IMR-90 (cell line): ENCODE measurements around the gene EEF2K. TPM values are rescaled to one million over a fixed set of nuclear protein-coding genes. Genes with fewer than 3 reads are reported as not detected.

Experiments used
- ATAC-seq: fragments of 200-7000 bp; cut with Tn5 transposase; 2 replicates; pipeline ENCODE4 v1.9.1; 2020; ENCODE audit warnings: low read depth, mild to moderate bottlenecking, moderate library complexity
- BruUV-seq: library from RNA; stranded (reverse); fragments of 400-500 nt; replicated peaks from 2 replicates; lab custom pipeline; 2021; lab: Mats Ljungman, UMichigan
- CTCF ChIA-PET: fragments of 300-600 bp; formaldehyde crosslinking; extraction: SDS; loops from one replicate; lab custom pipeline; 2021; ENCODE audit warnings: antibody characterized with exemption; lab: Yijun Ruan, JAX
- POLR2A ChIA-PET: fragments of 300-600 bp; sonication (Branson Sonifier 250); formaldehyde crosslinking; loops from one replicate; lab custom pipeline; 2022; ENCODE audit warnings: antibody characterized with exemption; ENCODE audit not compliant: unreplicated experiment; lab: Charles Lee
- DNase-seq: peaks from one replicate; pipeline ENCODE4 v3.0.0; 2013
- H2AFZ ChIP-seq: replicated peaks from 2 replicates; pipeline ENCODE3; 2013; ENCODE audit warnings: low read length, mild to moderate bottlenecking; ENCODE audit not compliant: poor library complexity
- H2AK5ac ChIP-seq: 2 replicates; pipeline ENCODE4 v1.6.1; 2013; ENCODE audit warnings: low read depth, low read length, inconsistent platforms
- H2AK9ac ChIP-seq: replicated peaks from 2 replicates; pipeline ENCODE3; 2013; ENCODE audit warnings: mild to moderate bottlenecking, low read depth, low read length, moderate library complexity; ENCODE audit not compliant: poor library complexity
- H2BK120ac ChIP-seq: 2 replicates; pipeline ENCODE4 v1.6.1; 2013; ENCODE audit warnings: low read depth, low read length, inconsistent platforms
- H2BK15ac ChIP-seq: 3 replicates; pipeline ENCODE4 v1.6.1; 2013; ENCODE audit warnings: low read depth, low read length, inconsistent platforms
- H2BK20ac ChIP-seq: 2 replicates; pipeline ENCODE4 v1.6.1; 2013; ENCODE audit warnings: low read depth, mild to moderate bottlenecking, inconsistent platforms, low read length, moderate library complexity
- H2BK5ac ChIP-seq: 2 replicates; pipeline ENCODE4 v1.6.1; 2013; ENCODE audit warnings: mild to moderate bottlenecking, low read depth, low read length, inconsistent platforms; ENCODE audit not compliant: poor library complexity, severe bottlenecking
- H3K14ac ChIP-seq: replicated peaks from 2 replicates; pipeline ENCODE4 v1.6.1; 2013; ENCODE audit warnings: low read depth, low read length, inconsistent platforms
- H3K18ac ChIP-seq: 2 replicates; pipeline ENCODE4 v1.6.1; 2013; ENCODE audit warnings: low read depth, low read length, control low read depth
- H3K23ac ChIP-seq: 2 replicates; pipeline ENCODE4 v1.6.1; 2013; ENCODE audit warnings: low read depth, low read length, inconsistent platforms
- H3K27ac ChIP-seq: 2 replicates; pipeline ENCODE4 v1.5.1; 2013; ENCODE audit warnings: mild to moderate bottlenecking, control low read depth, low read length; ENCODE audit not compliant: insufficient read depth
- H3K27me3 ChIP-seq: 2 replicates; pipeline ENCODE4 v1.6.1; 2013; ENCODE audit warnings: low read length; ENCODE audit not compliant: control insufficient read depth, insufficient read depth
- H3K36me3 ChIP-seq: 2 replicates; pipeline ENCODE4 v1.6.1; 2013; ENCODE audit warnings: low read length, mixed read lengths; ENCODE audit not compliant: control insufficient read depth, insufficient read depth
- H3K4ac ChIP-seq: 2 replicates; pipeline ENCODE4 v1.6.1; 2013; ENCODE audit warnings: low read depth, low read length, inconsistent platforms
- H3K4me1 ChIP-seq: 2 replicates; pipeline ENCODE4 v1.6.1; 2013; ENCODE audit warnings: low read length, mixed read lengths; ENCODE audit not compliant: control insufficient read depth, insufficient read depth
- H3K4me2 ChIP-seq: 2 replicates; pipeline ENCODE4 v1.6.1; 2013; ENCODE audit warnings: low read depth, mild to moderate bottlenecking, control low read depth, low read length, moderate library complexity
- H3K4me3 ChIP-seq: 2 replicates; pipeline ENCODE4 v1.5.1; 2013; ENCODE audit warnings: low read depth, mild to moderate bottlenecking, control low read depth, low read length, moderate library complexity; ENCODE audit not compliant: insufficient read depth
- H3K56ac ChIP-seq: 2 replicates; pipeline ENCODE4 v1.6.1; 2013; ENCODE audit warnings: low read length, inconsistent platforms; ENCODE audit not compliant: insufficient read depth; ENCODE audit errors: extremely low read depth
- H3K79me1 ChIP-seq, 2 experiments: 2 replicates each; pipeline ENCODE4 v1.6.1; 2013; ENCODE audit warnings: low read length in 2 of 2, inconsistent platforms in 1 of 2, low read depth in 1 of 2
- H3K9ac ChIP-seq: 2 replicates; pipeline ENCODE4 v1.6.1; 2013; ENCODE audit warnings: low read depth, low read length, control low read depth
- H3K9me1 ChIP-seq: 2 replicates; pipeline ENCODE4 v1.6.1; 2013; ENCODE audit warnings: low read length, inconsistent platforms; ENCODE audit not compliant: insufficient read depth
- H3K9me3 ChIP-seq: 2 replicates; pipeline ENCODE4 v1.6.1; 2013; ENCODE audit warnings: low read length; ENCODE audit not compliant: control insufficient read depth, insufficient read depth
- H4K20me1 ChIP-seq: 2 replicates; pipeline ENCODE4 v1.6.1; 2013; ENCODE audit warnings: low read length, inconsistent platforms; ENCODE audit not compliant: insufficient read depth
- H4K5ac ChIP-seq: 2 replicates; pipeline ENCODE4 v1.6.1; 2013; ENCODE audit warnings: mild to moderate bottlenecking, low read depth, low read length, control low read depth
- H4K8ac ChIP-seq, 2 experiments: 2 replicates each; pipeline ENCODE4 v1.6.1; 2013; ENCODE audit warnings: low read depth in 2 of 2, low read length in 2 of 2, control low read depth in 1 of 2, inconsistent platforms in 1 of 2
- H4K91ac ChIP-seq: 2 replicates; pipeline ENCODE4 v1.6.1; 2013; ENCODE audit warnings: low read depth, low read length, inconsistent platforms; ENCODE audit not compliant: insufficient read depth
- CEBPB ChIP-seq: IDR thresholded peaks from 2 replicates; pipeline ENCODE4 v1.6.1; 2012; ENCODE audit warnings: low read depth, low read length, improper control_type of control experiment
- CHD1 ChIP-seq: IDR thresholded peaks from 2 replicates; pipeline ENCODE4 v1.6.1; 2012; ENCODE audit warnings: low read depth, low read length, improper control_type of control experiment
- MAFK ChIP-seq: IDR thresholded peaks from 2 replicates; pipeline ENCODE4 v1.6.1; 2012; ENCODE audit warnings: low read depth, low read length, improper control_type of control experiment
- POLR2A ChIP-seq: IDR thresholded peaks from 2 replicates; pipeline ENCODE4 v1.6.1; 2012; ENCODE audit warnings: mild to moderate bottlenecking, low read depth, low read length
- WGBS, 2 experiments: methylation state at CpG; one replicate each; pipeline versions ENCODE4 v1.1.5 to v1.1.7; 2013; ENCODE audit warnings: missing lambda C conversion rate in 2 of 2; ENCODE audit not compliant: insufficient read length in 1 of 2; ENCODE audit errors: extremely low coverage in 2 of 2; 5-methylcytosine and 5-hydroxymethylcytosine counted together
- dilution Hi-C: fragments of 300-500 bp; cut with HindIII; formaldehyde crosslinking; loops from one replicate; pipeline ENCODE4 v1.14.3; 2018; ENCODE audit warnings: low sequenced_read_pairs; ENCODE audit not compliant: unreplicated experiment
- in situ Hi-C: fragments of 300-500 bp; cut with MboI; formaldehyde crosslinking; loops from 3 replicates; pipeline ENCODE4 v1.14.3; 2019; ENCODE audit warnings: low sequenced_read_pairs, inconsistent platforms, mixed read lengths
- intact Hi-C: fragments of 100-400 bp; cut with micrococcal nuclease; formaldehyde crosslinking; loops from 2 replicates; pipeline ENCODE4 v1.10.0; 2022
- polyA plus RNA-seq, 3 experiments: library from polyadenylated mRNA; depleted of rRNA; stranded (reverse); fragments of >200 nt; gene quantifications; 2 replicates each; pipeline ENCODE4 v1.2.3, GENCODE V29; 2012; ENCODE audit warnings: low replicate concordance in 1 of 3
- total RNA-seq: library from RNA; depleted of rRNA; stranded (reverse); fragments of >200 nt; gene quantifications from 2 replicates; pipeline ENCODE4 v1.2.3, GENCODE V29; 2012

Gene EEF2K
- total and polyA plus RNA-seq, 2 of the 4 experiments (the other 2 are of a cell fraction) = 9.7 to 16.5 TPM

DNA sequence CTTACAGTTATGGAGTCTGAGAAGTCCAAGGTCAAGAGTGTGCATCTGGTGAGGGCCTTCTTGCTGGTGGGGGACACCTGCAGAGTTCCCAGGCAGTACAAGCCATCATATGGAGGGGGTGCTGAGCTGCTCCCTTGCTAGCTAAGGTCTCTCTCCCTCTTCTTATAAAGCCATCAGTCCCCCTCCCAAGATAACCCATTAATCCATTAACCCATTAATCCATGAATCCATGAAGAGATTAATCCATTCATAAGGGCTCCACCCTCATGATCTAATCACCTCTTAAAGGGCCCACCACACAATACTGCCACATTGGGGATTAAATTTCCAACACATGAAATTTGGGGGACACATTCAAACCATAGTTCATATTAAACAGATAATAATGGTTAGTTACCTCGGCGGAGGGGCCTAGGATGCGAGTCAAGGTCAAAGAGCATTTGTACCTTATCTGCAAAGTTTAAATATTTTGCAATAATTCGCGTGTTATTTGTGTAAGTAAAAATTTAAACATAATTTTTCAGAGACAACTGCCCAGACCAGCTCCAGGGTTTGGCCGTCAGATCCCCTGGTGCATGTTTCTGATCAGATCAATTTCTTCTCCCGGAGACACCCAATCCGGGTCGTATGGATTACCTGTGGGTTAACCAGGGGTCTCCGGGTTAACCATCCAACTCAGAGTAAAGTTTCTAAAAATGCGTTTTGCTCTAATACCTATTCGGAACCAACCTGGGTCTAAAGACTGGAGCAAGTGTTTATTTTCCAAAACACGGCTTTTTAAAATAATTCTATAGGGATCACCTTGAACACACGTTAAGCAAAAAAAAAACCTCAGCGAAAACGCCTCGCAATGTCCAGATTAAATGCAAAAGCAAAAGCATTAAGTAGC lies 90.4 kb downstream of the EEF2K start:
- H4K5ac ChIP-seq = no peak overlapping the region
- no peak overlapping the region for H3K14ac ChIP-seq
- H3K27me3 ChIP-seq = no peaks in the 10 kb centered on the region
- H3K4me1 ChIP-seq = peaks cover 6% of the 10 kb centered on the region; the same call in 1 of the 2 replicates
- ATAC-seq (no peak), DNase-seq (no peak)
- intact Hi-C loops (loop anchor here (1.0 to 10.0 kb wide), 5 partner anchors 90 to 294 kb away; partner anchors contain the start of genes EEF2K and PDZD9), dilution Hi-C loops (no loop called here), in situ Hi-C loops (loop anchor here (5.0 to 10.0 kb wide), 2 partner anchors 94 to 292 kb away; partner anchors contain the start of genes MOSMO and PDZD9)
- H3K18ac ChIP-seq = no peak overlapping the region
- 0 out of 2 replicates have a peak, but pooled peaks cover 2% of the 10 kb centered on the region for H3K9me1 ChIP-seq
- H2BK120ac ChIP-seq = no peak overlapping the region
- H2BK15ac ChIP-seq = no peak overlapping the region
- H3K79me1 ChIP-seq = peaks cover 3 to 33% of the 10 kb centered on the region in 2 experiments; a peak in 2 of 4 replicates
- TF ChIP-seq CEBPB (0 out of 2 replicates have a peak, but pooled peaks have one; percentile 3), MAFK (peak; percentile 73; the same call in 1 of the 2 replicates), CHD1 (no peak), POLR2A (peak; percentile 26; the same call in 1 of the 2 replicates)
- H3K27ac ChIP-seq = no peak overlapping the region; the same call in 1 of the 2 replicates
- WGBS, 2 experiments = 0% methylated on average over 3 of the region's 17 CpGs; no CpG with 5 or more reads in 1 of the 2 experiments
- H3K9ac ChIP-seq = peak overlapping the region; percentile 51
- H3K4me2 ChIP-seq = peak overlapping the region; percentile 90
- H2AK5ac ChIP-seq = no peak overlapping the region
- no peak overlapping the region; a peak in 1 of 4 replicates for H4K8ac ChIP-seq
- H2BK5ac ChIP-seq = no peak overlapping the region
- H2AFZ ChIP-seq = peak overlapping the region; percentile 94
- H2AK9ac ChIP-seq = no peak overlapping the region
- no TSS peak for BruUV-seq
- POLR2A ChIA-PET = interaction anchor here (0.6 kb wide), 1 partner anchor 10 kb away, joined by 3 read pairs; no protein-coding TSS in a partner anchor
- peak overlapping the region; percentile 8 for H3K56ac ChIP-seq
- no peaks in the 10 kb centered on the region for H3K36me3 ChIP-seq
- H2BK20ac ChIP-seq = no peak overlapping the region
- H3K4ac ChIP-seq = no peak overlapping the region
- H3K9me3 ChIP-seq = no peaks in the 10 kb centered on the region
- no peak overlapping the region for H4K91ac ChIP-seq
- peaks cover 34% of the 10 kb centered on the region for H4K20me1 ChIP-seq
- CTCF ChIA-PET = interaction anchor here (0.5 to 0.7 kb wide), 4 partner anchors 90 to 1265 kb away, joined by 3 to 5 read pairs (median 4); partner anchors contain the start of gene EEF2K
- no peak overlapping the region for H3K23ac ChIP-seq
- peak overlapping the region; percentile 75 for H3K4me3 ChIP-seq
